Measurements from ENCODE around the gene CCSER2.

CCSER2 gene

DNA sequence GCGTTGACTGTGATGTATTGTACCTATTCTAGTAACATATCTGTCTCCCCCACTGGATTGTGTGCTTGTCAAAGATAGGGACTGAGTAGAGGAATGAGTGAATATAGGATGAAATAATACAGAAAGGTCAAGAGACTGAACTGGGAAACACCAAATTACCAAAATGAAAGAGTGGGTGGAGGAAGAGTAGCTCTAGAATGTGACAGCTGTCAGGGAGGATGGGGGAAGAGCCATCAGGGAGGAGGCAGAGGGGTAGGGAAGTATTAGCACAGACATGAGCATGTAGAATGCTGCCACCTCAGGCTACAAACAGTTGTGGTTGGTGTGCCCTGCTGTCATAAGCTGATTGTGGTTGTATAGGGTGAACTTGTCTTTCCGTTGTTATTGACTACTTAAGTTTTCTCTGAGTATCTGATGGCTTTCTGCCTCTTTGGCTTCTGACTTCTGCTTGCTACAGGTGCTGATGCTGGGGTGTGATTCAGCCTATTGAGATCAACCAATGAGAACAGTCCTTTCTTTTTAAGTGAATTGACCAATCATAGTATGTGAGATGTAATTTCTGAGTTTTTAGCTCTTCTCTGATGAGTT is 5.6 kb downstream of the CCSER2 start:
- TF ChIP-seq, protein P1, sequence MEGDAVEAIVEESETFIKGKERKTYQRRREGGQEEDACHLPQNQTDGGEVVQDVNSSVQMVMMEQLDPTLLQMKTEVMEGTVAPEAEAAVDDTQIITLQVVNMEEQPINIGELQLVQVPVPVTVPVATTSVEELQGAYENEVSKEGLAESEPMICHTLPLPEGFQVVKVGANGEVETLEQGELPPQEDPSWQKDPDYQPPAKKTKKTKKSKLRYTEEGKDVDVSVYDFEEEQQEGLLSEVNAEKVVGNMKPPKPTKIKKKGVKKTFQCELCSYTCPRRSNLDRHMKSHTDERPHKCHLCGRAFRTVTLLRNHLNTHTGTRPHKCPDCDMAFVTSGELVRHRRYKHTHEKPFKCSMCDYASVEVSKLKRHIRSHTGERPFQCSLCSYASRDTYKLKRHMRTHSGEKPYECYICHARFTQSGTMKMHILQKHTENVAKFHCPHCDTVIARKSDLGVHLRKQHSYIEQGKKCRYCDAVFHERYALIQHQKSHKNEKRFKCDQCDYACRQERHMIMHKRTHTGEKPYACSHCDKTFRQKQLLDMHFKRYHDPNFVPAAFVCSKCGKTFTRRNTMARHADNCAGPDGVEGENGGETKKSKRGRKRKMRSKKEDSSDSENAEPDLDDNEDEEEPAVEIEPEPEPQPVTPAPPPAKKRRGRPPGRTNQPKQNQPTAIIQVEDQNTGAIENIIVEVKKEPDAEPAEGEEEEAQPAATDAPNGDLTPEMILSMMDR (conservative IDR thresholded peaks at IDR 0.05; ENCODE audit: low read depth, low read length): no peak
- no peak overlapping the region for H3K4me3 ChIP-seq (ENCODE audit: low read length)
- DNase-seq (ENCODE audit: low read depth): no peak

GRCh38 chr10:84334811-84335210 is 6.4 kb downstream of the CCSER2 start:
- no peak overlapping the region for H3K4me3 ChIP-seq (ENCODE audit: low read length)
- TF ChIP-seq, protein P1 (conservative IDR thresholded peaks at IDR 0.05; ENCODE audit: low read depth, low read length): no peak
- no peak for DNase-seq (ENCODE audit: low read depth)

DNA sequence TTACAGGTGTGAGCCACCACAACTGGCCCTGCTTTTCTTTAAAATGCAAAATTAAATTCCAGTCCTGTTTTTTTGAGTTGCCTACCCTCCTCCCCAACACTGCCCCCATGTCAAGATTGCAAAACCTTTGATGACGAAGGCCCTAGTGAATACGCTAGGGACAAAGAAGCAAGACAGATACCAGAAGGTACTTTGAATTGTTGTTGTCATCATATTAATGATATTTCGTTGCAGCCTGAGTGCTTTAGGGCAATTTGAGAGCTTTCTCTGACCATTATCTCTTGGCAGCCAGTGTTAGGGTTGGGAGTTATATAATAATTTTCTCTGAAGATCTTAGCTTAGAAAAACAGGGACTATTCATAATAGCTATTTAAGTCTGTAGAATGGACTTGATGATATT is 7.1 kb downstream of the CCSER2 start:
- TF ChIP-seq, protein P1 (conservative IDR thresholded peaks at IDR 0.05; ENCODE audit: low read depth, low read length): no peak

DNA sequence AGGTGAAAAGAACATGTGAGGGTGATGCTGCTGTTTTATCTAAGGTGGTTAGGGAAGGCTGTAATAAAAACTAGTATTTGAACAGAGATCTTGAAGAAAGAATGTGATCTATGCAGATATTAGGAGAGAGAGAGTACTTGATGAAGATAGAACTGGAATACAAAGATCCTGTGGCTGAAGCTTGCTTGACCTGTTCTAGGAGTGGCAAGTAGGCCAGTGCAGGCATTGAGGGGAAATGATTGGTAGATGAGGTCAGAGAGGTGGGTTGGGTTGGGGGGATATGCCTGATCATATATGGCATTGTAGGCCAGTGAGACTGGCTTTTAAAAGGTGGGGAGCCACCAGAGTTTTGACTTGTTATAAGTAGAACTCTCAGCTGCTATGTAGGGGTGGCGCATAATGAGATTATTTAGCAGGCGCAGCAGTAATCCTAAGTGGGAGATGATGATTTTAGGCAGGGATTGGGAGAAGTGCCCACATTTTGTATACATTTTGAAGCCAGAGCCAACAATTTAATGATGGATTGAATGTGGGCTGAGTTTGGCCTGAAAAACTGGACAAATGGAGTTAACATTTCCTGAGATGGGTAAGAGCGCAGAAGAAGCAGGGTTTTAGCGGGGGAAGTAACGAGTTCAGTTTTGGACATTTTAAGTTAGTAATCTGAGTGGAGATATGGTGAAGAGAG is 8.2 kb downstream of the CCSER2 start:
- TF ChIP-seq, protein P1 (conservative IDR thresholded peaks at IDR 0.05; ENCODE audit: low read depth, low read length): no peak
- H3K4me3 ChIP-seq (ENCODE audit: low read length): no peak overlapping the region
- no peak for DNase-seq (ENCODE audit: low read depth)

More for the DNA sequence above, 7.1 kb downstream of the CCSER2 start:
- no peak overlapping the region for H3K4me3 ChIP-seq (ENCODE audit: low read length)
- DNase-seq (ENCODE audit: low read depth): no peak

DNA sequence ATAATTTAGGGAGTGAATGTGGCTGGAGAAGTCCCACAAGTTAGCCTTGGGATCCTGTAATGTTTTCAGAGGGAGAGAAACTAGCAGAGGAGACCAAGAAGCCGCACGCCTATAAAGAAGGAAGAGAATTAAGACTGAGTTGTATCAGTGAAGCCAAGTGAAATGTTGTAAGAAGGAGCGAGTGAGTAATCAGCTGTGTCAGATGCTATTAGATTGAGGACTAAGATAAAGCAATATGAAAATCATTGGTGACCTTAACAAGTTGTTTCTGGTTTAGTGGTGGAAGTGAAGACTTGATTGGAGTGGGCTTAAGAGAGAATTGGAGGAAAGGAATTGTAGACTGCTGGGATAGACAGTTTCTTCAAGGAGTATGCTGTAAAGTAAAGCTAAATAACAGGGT is 8.8 kb downstream of the CCSER2 start:
- peak; percentile 79 for DNase-seq (ENCODE audit: low read depth)
- H3K4me3 ChIP-seq (ENCODE audit: low read length): no peak overlapping the region
- TF ChIP-seq, protein P1 (conservative IDR thresholded peaks at IDR 0.05; ENCODE audit: low read depth, low read length): no peak

DNA sequence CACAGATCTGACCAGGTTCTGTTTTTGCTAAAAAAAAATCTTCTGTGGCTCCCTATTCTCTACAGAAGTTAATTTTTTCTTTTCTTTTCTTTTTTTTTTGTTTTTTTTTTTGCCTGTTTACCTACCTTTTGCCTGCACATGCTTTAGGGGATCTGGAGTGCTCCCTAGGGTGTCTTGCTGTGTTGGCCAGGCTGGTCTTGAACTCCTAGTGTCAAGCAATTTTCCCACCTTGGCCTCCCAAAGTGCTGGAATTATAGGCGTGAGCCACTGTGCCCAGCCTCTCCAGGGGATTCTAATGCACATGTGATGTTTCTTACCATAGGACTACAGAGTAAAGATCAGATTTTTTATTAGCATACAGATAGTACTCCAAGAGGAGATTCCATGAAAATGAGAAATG is 10.6 kb downstream of the CCSER2 start:
- no peak overlapping the region for H3K4me3 ChIP-seq (ENCODE audit: low read length)
- DNase-seq (ENCODE audit: low read depth): no peak
- TF ChIP-seq, protein P1 (conservative IDR thresholded peaks at IDR 0.05; ENCODE audit: low read depth, low read length): no peak

DNA sequence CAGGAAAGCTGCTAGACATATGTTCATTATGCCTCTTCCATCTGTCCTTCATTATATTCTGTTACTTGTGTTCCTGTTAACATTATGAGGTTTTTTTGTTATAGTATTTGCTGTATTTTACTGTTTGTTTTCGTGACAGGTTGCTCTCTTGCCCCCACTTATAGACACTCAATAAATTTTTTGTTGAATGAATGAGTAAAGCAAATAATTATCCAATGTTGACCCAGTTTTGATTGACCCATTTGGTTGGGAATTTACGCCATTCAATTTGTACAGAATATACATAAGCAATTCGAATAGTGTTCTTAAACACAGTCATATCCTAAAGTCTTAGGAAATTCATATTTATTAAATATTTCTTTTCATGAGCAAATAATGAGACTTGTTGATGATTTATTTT is 11.8 kb downstream of the CCSER2 start:
- TF ChIP-seq, protein P1 (conservative IDR thresholded peaks at IDR 0.05; ENCODE audit: low read depth, low read length): no peak
- no peak for DNase-seq (ENCODE audit: low read depth)
- no peak overlapping the region for H3K4me3 ChIP-seq (ENCODE audit: low read length)
